Endothelial cell of umbilical vein (primary cell): Measurements from ENCODE around the gene C1QL2. TPM values are rescaled to one million over a fixed set of nuclear protein-coding genes. Genes with fewer than 3 reads are reported as not detected.

Source experiments
- BruUV-seq: library from RNA; stranded (reverse); fragments of 400-500 nt; replicated peaks from 2 replicates; lab custom pipeline; 2021; lab: Mats Ljungman, UMichigan
- CTCF ChIA-PET: fragments of 300-600, 350-600 bp; sonication (Branson Sonifier 250); formaldehyde crosslinking; loops from one replicate; lab custom pipeline; 2021; ENCODE audit warnings: antibody characterized with exemption, inconsistent platforms; lab: Charles Lee
- POLR2A ChIA-PET: fragments of 300-600, 350-600 bp; sonication (Branson Sonifier 250); formaldehyde crosslinking; loops from one replicate; lab custom pipeline; 2021; ENCODE audit warnings: antibody characterized with exemption, inconsistent platforms; lab: Charles Lee
- DNase-seq: peaks from one replicate; pipeline ENCODE4 v3.0.0-alpha.2; 2011; ENCODE audit warnings: low read depth, low spot score
- FAIRE-seq: peaks from 2 replicates; lab custom pipeline; 2011; peaks lifted over from hg19 to GRCh38; lab: Jason Lieb, UNC
- H2AFZ ChIP-seq: 2 replicates; pipeline ENCODE4 v1.6.0; 2012; ENCODE audit warnings: low read depth, low read length, control low read depth, inconsistent platforms
- H3K27ac ChIP-seq: 2 replicates; pipeline ENCODE4 v1.5.1; 2011; ENCODE audit warnings: low read depth, mild to moderate bottlenecking, control low read depth, low read length, moderate library complexity; ENCODE audit not compliant: insufficient read depth
- H3K27me3 ChIP-seq, 2 experiments: 2 replicates each; pipeline versions ENCODE4 v1.6.0 to v1.6.1; 2011; ENCODE audit warnings: low read length in 2 of 2, mixed read lengths in 1 of 2; ENCODE audit not compliant: control insufficient read depth in 2 of 2, insufficient read depth in 2 of 2
- H3K36me3 ChIP-seq, 2 experiments: 2 replicates in 1 of 2; 3 replicates in 1 of 2; pipeline ENCODE4 v1.5.1; 2011; ENCODE audit warnings: low read length in 2 of 2, mild to moderate bottlenecking in 1 of 2, moderate library complexity in 1 of 2; ENCODE audit not compliant: control insufficient read depth in 2 of 2, insufficient read depth in 2 of 2; ENCODE audit errors: extremely low read depth in 1 of 2
- H3K4me1 ChIP-seq: 3 replicates; pipeline ENCODE4 v1.5.1; 2011; ENCODE audit warnings: mild to moderate bottlenecking, low read length; ENCODE audit not compliant: control insufficient read depth, insufficient read depth; ENCODE audit errors: extremely low read depth
- H3K4me2 ChIP-seq: 2 replicates; pipeline ENCODE4 v1.6.1; 2011; ENCODE audit warnings: low read length, control low read depth, mixed read lengths; ENCODE audit not compliant: insufficient read depth
- H3K4me3 ChIP-seq, 3 experiments: fragments of 200-600 bp in 1 of 3; sonication (generic), shearing (Covaris generic) in 1 of 3; replicated peaks in 1 of 3; 2 replicates each; pipeline ENCODE4 v1.5.1; 2011 to 2016; ENCODE audit warnings: control low read depth in 3 of 3, low read length in 3 of 3, mild to moderate bottlenecking in 2 of 3, inconsistent platforms in 1 of 3, low read depth in 1 of 3, moderate library complexity in 1 of 3; ENCODE audit not compliant: insufficient read depth in 1 of 3
- H3K79me2 ChIP-seq: 2 replicates; pipeline ENCODE4 v1.6.0; 2012; ENCODE audit warnings: low read length, inconsistent platforms; ENCODE audit not compliant: control insufficient read depth, insufficient read depth
- H3K9ac ChIP-seq: replicated peaks from 2 replicates; pipeline ENCODE3; 2011; ENCODE audit warnings: low read length, control low read depth; ENCODE audit not compliant: insufficient read depth; ENCODE audit errors: extremely low read depth
- H3K9me1 ChIP-seq: replicated peaks from 3 replicates; pipeline ENCODE4 v1.6.0; 2011; ENCODE audit warnings: mild to moderate bottlenecking, low read length; ENCODE audit not compliant: control insufficient read depth, insufficient read depth; ENCODE audit errors: extremely low read depth
- H3K9me3 ChIP-seq: replicated peaks from 2 replicates; pipeline ENCODE4 v1.5.1; 2012; ENCODE audit warnings: low read length, inconsistent platforms; ENCODE audit not compliant: control insufficient read depth, insufficient read depth
- H4K20me1 ChIP-seq: replicated peaks from 2 replicates; pipeline ENCODE3; 2011; ENCODE audit warnings: mild to moderate bottlenecking, low read length; ENCODE audit not compliant: control insufficient read depth, insufficient read depth; ENCODE audit errors: extremely low read depth
- EZH2 ChIP-seq: IDR thresholded peaks from 2 replicates; pipeline ENCODE4 v1.6.1; 2012; ENCODE audit warnings: borderline replicate concordance, low read depth, mild to moderate bottlenecking, moderate library complexity, low read length, inconsistent platforms; ENCODE audit not compliant: severe bottlenecking
- FOS ChIP-seq: IDR thresholded peaks from 2 replicates; pipeline ENCODE4 v1.6.1; 2011; ENCODE audit warnings: mild to moderate bottlenecking, low read length, moderate library complexity, borderline replicate concordance; ENCODE audit not compliant: insufficient read depth
- GATA2 ChIP-seq: IDR thresholded peaks from 2 replicates; pipeline ENCODE4 v1.7.0; 2011; ENCODE audit warnings: low read depth, mild to moderate bottlenecking, moderate library complexity, mixed read lengths, low read length; ENCODE audit not compliant: insufficient read length, insufficient read depth
- JUN ChIP-seq: IDR thresholded peaks from 2 replicates; pipeline ENCODE4 v1.6.1; 2011; ENCODE audit warnings: borderline replicate concordance, low read depth; ENCODE audit not compliant: insufficient read length, insufficient read depth
- MAX ChIP-seq: IDR thresholded peaks from 2 replicates; pipeline ENCODE4 v1.6.1; 2011; ENCODE audit not compliant: insufficient read depth, insufficient read length
- MYC ChIP-seq: IDR thresholded peaks from one replicate; pipeline ENCODE4 v1.6.1; 2011; ENCODE audit warnings: mild to moderate bottlenecking, low read depth, low read length
- POLR2A ChIP-seq: IDR thresholded peaks from 2 replicates; pipeline ENCODE4 v1.6.1; 2012; ENCODE audit warnings: low read depth, mild to moderate bottlenecking, control low read depth, low read length
- POLR2AphosphoS5 ChIP-seq: IDR thresholded peaks from 2 replicates; pipeline ENCODE4 v1.6.1; 2012; ENCODE audit warnings: low read depth, mild to moderate bottlenecking, control low read depth, low read length, moderate library complexity; ENCODE audit not compliant: insufficient read depth
- dilution Hi-C: fragments of 300-500 bp; cut with MboI; formaldehyde crosslinking; loops from one replicate; pipeline ENCODE4 v1.15.0; 2019; ENCODE audit warnings: low sequenced_read_pairs; ENCODE audit not compliant: extremely low pct_ligation_motif_present
- intact Hi-C: fragments of 100-400 bp; cut with micrococcal nuclease; formaldehyde crosslinking; loops from one replicate; pipeline ENCODE4 v1.10.0; 2022
- polyA plus RNA-seq, 4 experiments: library from polyadenylated mRNA; depleted of rRNA in 3 of 4; stranded (reverse) in 3 of 4; unstranded in 1 of 4; fragments of >200 nt; gene quantifications; 2 replicates each; pipeline versions ENCODE4 v1.2.1 to v1.2.3, GENCODE V29; 2011 to 2012; ENCODE audit warnings: missing spikeins in 1 of 4
- small RNA-seq: library from RNA; depleted of rRNA; stranded (forward); fragments of <200 nt; gene quantifications from one replicate; pipeline ENCODE3, GENCODE V24; 2012; ENCODE audit warnings: low replicate concordance, low read depth; ENCODE audit not compliant: insufficient read depth, insufficient read length
- total RNA-seq: library from RNA; stranded (reverse); gene quantifications from 2 replicates; pipeline ENCODE4 v1.2.3, GENCODE V29; 2021
- TF ChIP-seq, protein P1 (sequence below), 2 donors: IDR thresholded peaks; 1 replicate in 1 of 2; 2 replicates in 1 of 2; pipeline ENCODE4 v1.5.1; 2011; ENCODE audit warnings: low read length in 2 of 2, mild to moderate bottlenecking in 2 of 2, moderate library complexity in 2 of 2, control low read depth in 1 of 2, inconsistent platforms in 1 of 2, low read depth in 1 of 2; ENCODE audit not compliant: insufficient read depth in 1 of 2; ENCODE audit errors: extremely low read depth in 1 of 2

The C1QL2 gene
- total and polyA plus RNA-seq, 2 donors (not counting 3 experiments of a cell fraction or from before 2014, with no cell fraction given) = not detected

- Histone ChIP-seq H3K4me1 (no peaks in the 10 kb centered on the region), H3K9me3 (no peaks in the 10 kb centered on the region), H3K27ac (no peak overlapping the region), H3K9ac (no peak overlapping the region), H4K20me1 (no peaks in the 10 kb centered on the region), H3K9me1 (no peaks in the 10 kb centered on the region), H3K4me2 (no peak overlapping the region), H3K27me3 (no peaks in the 10 kb centered on the region), H3K79me2 (no peaks in the 10 kb centered on the region), H2AFZ (no peak overlapping the region), H3K4me3 (no peak overlapping the region), H3K36me3 (no peaks in the 10 kb centered on the region)
- no TSS peak for BruUV-seq
- FAIRE-seq (no peak), DNase-seq (no peak)
- TF ChIP-seq POLR2A = no peak
- no peak for TF ChIP-seq GATA2
- TF ChIP-seq POLR2AphosphoS5 = no peak
- TF ChIP-seq FOS = no peak
- TF ChIP-seq, protein P1, sequence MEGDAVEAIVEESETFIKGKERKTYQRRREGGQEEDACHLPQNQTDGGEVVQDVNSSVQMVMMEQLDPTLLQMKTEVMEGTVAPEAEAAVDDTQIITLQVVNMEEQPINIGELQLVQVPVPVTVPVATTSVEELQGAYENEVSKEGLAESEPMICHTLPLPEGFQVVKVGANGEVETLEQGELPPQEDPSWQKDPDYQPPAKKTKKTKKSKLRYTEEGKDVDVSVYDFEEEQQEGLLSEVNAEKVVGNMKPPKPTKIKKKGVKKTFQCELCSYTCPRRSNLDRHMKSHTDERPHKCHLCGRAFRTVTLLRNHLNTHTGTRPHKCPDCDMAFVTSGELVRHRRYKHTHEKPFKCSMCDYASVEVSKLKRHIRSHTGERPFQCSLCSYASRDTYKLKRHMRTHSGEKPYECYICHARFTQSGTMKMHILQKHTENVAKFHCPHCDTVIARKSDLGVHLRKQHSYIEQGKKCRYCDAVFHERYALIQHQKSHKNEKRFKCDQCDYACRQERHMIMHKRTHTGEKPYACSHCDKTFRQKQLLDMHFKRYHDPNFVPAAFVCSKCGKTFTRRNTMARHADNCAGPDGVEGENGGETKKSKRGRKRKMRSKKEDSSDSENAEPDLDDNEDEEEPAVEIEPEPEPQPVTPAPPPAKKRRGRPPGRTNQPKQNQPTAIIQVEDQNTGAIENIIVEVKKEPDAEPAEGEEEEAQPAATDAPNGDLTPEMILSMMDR (IDR thresholded peaks at IDR 0.05; ENCODE audit: extremely low read depth in 1 of 2, insufficient read depth in 1 of 2, low read depth in 1 of 2, low read length in 2 of 2) = no peak
- TF ChIP-seq MYC = no peak
- no peak for TF ChIP-seq JUN
- no peak for TF ChIP-seq MAX
- TF ChIP-seq EZH2 = no peak
- POLR2A ChIA-PET = no interaction called here
- CTCF ChIA-PET = no interaction called here
- dilution Hi-C loops = no loop called here
- intact Hi-C loops = no loop called here
These were observed 52.2 kb downstream of the C1QL2 start for GRCh38 chr2:119106301-119106897.

Small RNA genes lying within 50 kb of the gene (small RNA-seq; reads per million reads assigned to genes)
- not detected for gene RN7SL468P

Other genes starting within 250 kb of the C1QL2 start
- gene MARCO, start 216.6 kb downstream of the C1QL2 start, total RNA-seq = not detected in 2 replicates
- gene MARCO, start 216.6 kb downstream of the C1QL2 start, polyA plus RNA-seq = not detected in 2 replicates
- 12.7 and 17.4 TPM in 2 replicates for gene STEAP3, start 65.1 kb upstream of the C1QL2 start, total RNA-seq
- 8.6 and 10.6 TPM in 2 replicates for gene STEAP3, start 65.1 kb upstream of the C1QL2 start, polyA plus RNA-seq
- 12.0 and 12.1 TPM in 2 replicates for gene C2orf76, start 208.1 kb upstream of the C1QL2 start, total RNA-seq
- gene C2orf76, start 208.1 kb upstream of the C1QL2 start, polyA plus RNA-seq = 6.0 and 7.4 TPM in 2 replicates
- gene DBI, start 208.2 kb upstream of the C1QL2 start, total RNA-seq = 214 and 245 TPM in 2 replicates
- gene DBI, start 208.2 kb upstream of the C1QL2 start, polyA plus RNA-seq = 190 and 233 TPM in 2 replicates